SK-N-SH (cell line): ENCODE results near the gene EME2.

Experiments used
- CHD2 ChIP-seq: fragments of 150-350 bp; IDR thresholded peaks from 2 replicates; pipeline ENCODE4 v1.6.1; 2018; ENCODE audit warnings: low read length; ENCODE audit not compliant: partially characterized antibody
- CTCF ChIP-seq: fragments of 200-600 bp; sonication (generic); IDR thresholded peaks from 2 replicates; pipeline ENCODE4 v1.6.1; 2017; ENCODE audit warnings: antibody characterized with exemption, mild to moderate bottlenecking, moderate library complexity
- ELF1 ChIP-seq: IDR thresholded peaks from 2 replicates; pipeline ENCODE4 v1.4.0; 2012
- EP300 ChIP-seq, 2 experiments: IDR thresholded peaks; 2 replicates each; pipeline versions ENCODE4 v1.4.0 to v1.6.1; 2012; ENCODE audit warnings: borderline replicate concordance in 1 of 2, low read depth in 1 of 2, low read length in 1 of 2
- MAX ChIP-seq: IDR thresholded peaks from 2 replicates; pipeline ENCODE4 v1.4.0; 2012; ENCODE audit warnings: low read depth
- MEF2A ChIP-seq: IDR thresholded peaks from 2 replicates; pipeline ENCODE4 v1.4.0; 2012; ENCODE audit warnings: low read depth, borderline replicate concordance
- NRF1 ChIP-seq: IDR thresholded peaks from 2 replicates; pipeline ENCODE4 v1.6.1; 2012; ENCODE audit warnings: low read depth, mild to moderate bottlenecking, low read length
- POLR2AphosphoS5 ChIP-seq: IDR thresholded peaks from 2 replicates; pipeline ENCODE4 v1.6.1; 2012; ENCODE audit warnings: low read depth, low read length
- REST ChIP-seq: IDR thresholded peaks from 2 replicates; pipeline ENCODE4 v1.6.1; 2012; ENCODE audit warnings: mild to moderate bottlenecking, low read depth, low read length, moderate library complexity
- TAF1 ChIP-seq: IDR thresholded peaks from 2 replicates; pipeline ENCODE4 v1.6.1; 2012; ENCODE audit warnings: low read depth, mild to moderate bottlenecking, low read length, moderate library complexity, borderline replicate concordance
- YY1 ChIP-seq: IDR thresholded peaks from 2 replicates; pipeline ENCODE4 v1.4.0; 2012; ENCODE audit warnings: low read depth, mild to moderate bottlenecking

GRCh38 chr16:1790611-1791255 is 18.1 kb downstream of the EME2 start:
- TF ChIP-seq CTCF (no peak), REST (no peak), EP300 (IDR thresholded peaks at IDR 0.05; ENCODE audit: borderline replicate concordance in 1 of 2, low read depth in 1 of 2, low read length in 1 of 2) (no peak), TAF1 (no peak), YY1 (no peak), MEF2A (no peak), ELF1 (no peak), POLR2AphosphoS5 (no peak), CHD2 (no peak), NRF1 (no peak), MAX (no peak)
